Omental fat pad (tissue), 4 donors: Measurements from ENCODE around the gene AUTS2. TPM values are rescaled to one million over a fixed set of nuclear protein-coding genes. Genes with fewer than 3 reads are reported as not detected.

Experiments
- ATAC-seq: fragments of 150-250 bp; one replicate; pipeline ENCODE4 v1.9.1; 2016; ENCODE audit warnings: mild to moderate bottlenecking, moderate library complexity; ENCODE audit not compliant: low FRiP score
- DNase-seq: peaks from one replicate; pipeline ENCODE4 v3.0.0-alpha.2; 2019; ENCODE audit warnings: low spot score
- total RNA-seq, 4 donors: library from RNA; depleted of rRNA; stranded (reverse); fragments of >200 nt; gene quantifications; one replicate each; pipeline ENCODE4 v1.1.0, GENCODE V29; 2016
- TF ChIP-seq, protein P1 (sequence below), 3 donors: fragments of 450-650 bp; IDR thresholded peaks; one replicate each; pipeline ENCODE4 v1.5.1; 2016 to 2017; ENCODE audit warnings: antibody characterized with exemption in 3 of 3, mild to moderate bottlenecking in 3 of 3, moderate library complexity in 2 of 3

AUTS2 gene
- total RNA-seq, 4 donors from 2014 or later: 13.2 to 27.0 (median 21.2) TPM

- ATAC-seq (no peak), DNase-seq (no peak)
- TF ChIP-seq, protein P1, sequence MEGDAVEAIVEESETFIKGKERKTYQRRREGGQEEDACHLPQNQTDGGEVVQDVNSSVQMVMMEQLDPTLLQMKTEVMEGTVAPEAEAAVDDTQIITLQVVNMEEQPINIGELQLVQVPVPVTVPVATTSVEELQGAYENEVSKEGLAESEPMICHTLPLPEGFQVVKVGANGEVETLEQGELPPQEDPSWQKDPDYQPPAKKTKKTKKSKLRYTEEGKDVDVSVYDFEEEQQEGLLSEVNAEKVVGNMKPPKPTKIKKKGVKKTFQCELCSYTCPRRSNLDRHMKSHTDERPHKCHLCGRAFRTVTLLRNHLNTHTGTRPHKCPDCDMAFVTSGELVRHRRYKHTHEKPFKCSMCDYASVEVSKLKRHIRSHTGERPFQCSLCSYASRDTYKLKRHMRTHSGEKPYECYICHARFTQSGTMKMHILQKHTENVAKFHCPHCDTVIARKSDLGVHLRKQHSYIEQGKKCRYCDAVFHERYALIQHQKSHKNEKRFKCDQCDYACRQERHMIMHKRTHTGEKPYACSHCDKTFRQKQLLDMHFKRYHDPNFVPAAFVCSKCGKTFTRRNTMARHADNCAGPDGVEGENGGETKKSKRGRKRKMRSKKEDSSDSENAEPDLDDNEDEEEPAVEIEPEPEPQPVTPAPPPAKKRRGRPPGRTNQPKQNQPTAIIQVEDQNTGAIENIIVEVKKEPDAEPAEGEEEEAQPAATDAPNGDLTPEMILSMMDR (IDR thresholded peaks at IDR 0.05): no peak
Observed at GRCh38 chr7:70657989-70658632, 1059.8 kb downstream of the AUTS2 start.

DNA sequence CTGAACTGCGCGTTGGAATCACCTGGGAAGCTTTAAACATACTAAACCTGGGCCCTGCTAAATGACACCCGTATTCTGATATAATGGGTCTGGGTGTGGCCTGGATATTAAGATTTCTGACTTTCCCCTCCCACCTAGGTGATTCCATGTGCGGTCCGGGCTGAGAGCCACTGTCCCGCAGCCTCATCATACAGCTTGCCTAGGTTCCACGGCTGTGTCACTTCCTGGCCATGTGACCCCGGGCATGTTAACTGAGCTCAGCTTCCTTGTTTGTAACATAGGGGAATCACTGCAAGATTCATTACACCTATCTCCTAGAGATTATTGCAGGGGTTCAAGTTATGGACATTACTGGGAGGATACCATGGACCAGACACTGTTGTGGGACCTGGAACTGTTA, 1061.0 kb downstream of the AUTS2 start:
- ATAC-seq (no peak), DNase-seq (no peak)
- TF ChIP-seq, protein P1 (IDR thresholded peaks at IDR 0.05): no peak

GRCh38 chr7:70660154-70660818, 1062.0 kb downstream of the AUTS2 start:
- ATAC-seq: no peak
- TF ChIP-seq, protein P1 (IDR thresholded peaks at IDR 0.05): no peak

DNA sequence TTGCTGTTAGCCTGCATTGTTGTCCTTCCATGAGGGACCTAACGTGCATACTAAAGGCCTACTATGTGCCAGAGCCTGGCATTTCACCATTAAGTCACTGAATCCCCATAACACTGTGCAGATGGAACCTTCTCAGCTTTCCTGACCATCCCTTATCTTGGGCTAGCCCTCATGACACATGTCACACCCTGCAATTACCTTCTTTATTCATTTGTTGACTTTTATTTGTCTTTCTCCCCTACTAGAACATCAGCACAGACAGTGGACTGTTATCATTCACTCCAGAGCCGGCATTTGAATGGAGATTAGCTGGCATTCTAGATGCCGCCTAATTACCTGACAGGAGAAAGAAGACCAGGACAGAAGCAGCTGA, 1062.5 kb downstream of the AUTS2 start:
- TF ChIP-seq, protein P1 (IDR thresholded peaks at IDR 0.05): no peak
- ATAC-seq (no peak), DNase-seq (no peak)

More at GRCh38 chr7:70660154-70660818, 1062.0 kb downstream of the AUTS2 start:
- DNase-seq: no peak

- TF ChIP-seq, protein P1 (IDR thresholded peaks at IDR 0.05): no peak
- ATAC-seq (no peak), DNase-seq (no peak)
Observed at GRCh38 chr7:70663680-70664079, 1065.4 kb downstream of the AUTS2 start.

GRCh38 chr7:70665997-70666396, 1067.7 kb downstream of the AUTS2 start:
- TF ChIP-seq, protein P1 (IDR thresholded peaks at IDR 0.05): no peak
- ATAC-seq (no peak), DNase-seq (peak; percentile 12)

- DNase-seq (no peak), ATAC-seq (no peak)
- TF ChIP-seq, protein P1 (IDR thresholded peaks at IDR 0.05): no peak
Observed at GRCh38 chr7:70667406-70667805, 1069.1 kb downstream of the AUTS2 start.
